Measurements from ENCODE around the gene PIH1D1. TPM values are rescaled to one million over a fixed set of nuclear protein-coding genes. Genes with fewer than 3 reads are reported as not detected.

Gene PIH1D1
- total RNA-seq, 2 experiments from 2014 or later: 145 to 151 TPM

DNA sequence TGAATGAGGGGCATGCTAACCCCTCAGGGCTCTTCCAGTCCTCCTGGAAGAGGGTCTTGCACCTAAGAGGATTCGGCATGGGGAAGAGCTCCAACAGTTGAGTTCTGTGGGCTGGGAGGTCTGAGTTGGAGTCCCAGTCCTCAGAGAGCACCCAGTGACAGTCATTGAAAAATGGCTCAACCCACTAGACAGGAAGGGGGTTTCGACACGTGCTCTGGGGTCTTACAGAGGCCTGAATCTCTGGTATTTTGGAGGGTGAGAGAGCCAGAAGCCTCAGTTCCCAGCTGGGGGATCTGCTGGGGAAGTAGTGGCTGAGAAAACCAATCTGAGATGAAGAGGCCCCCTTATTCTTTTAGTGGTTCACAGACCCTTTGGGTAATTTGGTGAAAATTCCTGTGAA, 37.4 kb downstream of the PIH1D1 start:
- H3K4me1 Mint-ChIP-seq (ENCODE audit: low read depth): peaks cover 40% of the 10 kb centered on the region
- Histone ChIP-seq H3K27me3 (ENCODE audit: control insufficient read depth in 1 of 2, insufficient read depth in 2 of 2, low read length in 2 of 2) (peaks cover 7 to 14% of the 10 kb centered on the region in 2 experiments), H3K27ac (ENCODE audit: low read depth in 1 of 2, low read length in 2 of 2) (no peak overlapping the region), H3K4me1 (ENCODE audit: insufficient read depth, low read length) (peaks cover 35% of the 10 kb centered on the region), H3K36me3 (ENCODE audit: insufficient read depth, low read length) (no peaks in the 10 kb centered on the region), H3K4me3 (ENCODE audit: low read length) (no peak overlapping the region), H3K9me3 (ENCODE audit: control insufficient read depth in 1 of 2, insufficient read depth in 1 of 2, low read length in 2 of 2) (no peaks in the 10 kb centered on the region)
- TF ChIP-seq, protein P1, sequence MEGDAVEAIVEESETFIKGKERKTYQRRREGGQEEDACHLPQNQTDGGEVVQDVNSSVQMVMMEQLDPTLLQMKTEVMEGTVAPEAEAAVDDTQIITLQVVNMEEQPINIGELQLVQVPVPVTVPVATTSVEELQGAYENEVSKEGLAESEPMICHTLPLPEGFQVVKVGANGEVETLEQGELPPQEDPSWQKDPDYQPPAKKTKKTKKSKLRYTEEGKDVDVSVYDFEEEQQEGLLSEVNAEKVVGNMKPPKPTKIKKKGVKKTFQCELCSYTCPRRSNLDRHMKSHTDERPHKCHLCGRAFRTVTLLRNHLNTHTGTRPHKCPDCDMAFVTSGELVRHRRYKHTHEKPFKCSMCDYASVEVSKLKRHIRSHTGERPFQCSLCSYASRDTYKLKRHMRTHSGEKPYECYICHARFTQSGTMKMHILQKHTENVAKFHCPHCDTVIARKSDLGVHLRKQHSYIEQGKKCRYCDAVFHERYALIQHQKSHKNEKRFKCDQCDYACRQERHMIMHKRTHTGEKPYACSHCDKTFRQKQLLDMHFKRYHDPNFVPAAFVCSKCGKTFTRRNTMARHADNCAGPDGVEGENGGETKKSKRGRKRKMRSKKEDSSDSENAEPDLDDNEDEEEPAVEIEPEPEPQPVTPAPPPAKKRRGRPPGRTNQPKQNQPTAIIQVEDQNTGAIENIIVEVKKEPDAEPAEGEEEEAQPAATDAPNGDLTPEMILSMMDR (IDR thresholded peaks at IDR 0.05): no peak
- no peak overlapping the region for H3K27ac Mint-ChIP-seq
- ChIA-PET POLR2A (interaction anchor here (1.1 kb wide), 1 partner anchor 29 kb away, joined by 3 read pairs; no protein-coding TSS in a partner anchor), CTCF (no interaction called here)
- ATAC-seq (ENCODE audit: poor library complexity) (no peak), DNase-seq (no peak)
- H3K27me3 Mint-ChIP-seq: peaks cover 13% of the 10 kb centered on the region
- H3K4me3 Mint-ChIP-seq: no peak overlapping the region
- H3K36me3 Mint-ChIP-seq (ENCODE audit: low read depth): no peaks in the 10 kb centered on the region
- intact Hi-C loops (cut with DNase I, micrococcal nuclease): no loop called here
- H3K9me3 Mint-ChIP-seq: no peaks in the 10 kb centered on the region

GRCh38 chr19:49413348-49413747, 38.3 kb downstream of the PIH1D1 start:
- Mint-ChIP-seq H3K9me3 (no peaks in the 10 kb centered on the region), H3K4me1 (ENCODE audit: low read depth) (peaks cover 49% of the 10 kb centered on the region), H3K36me3 (ENCODE audit: low read depth) (no peaks in the 10 kb centered on the region), H3K27ac (no peak overlapping the region), H3K27me3 (peaks cover 5% of the 10 kb centered on the region), H3K4me3 (no peak overlapping the region)
- intact Hi-C loops (cut with DNase I, micrococcal nuclease): no loop called here
- Histone ChIP-seq H3K27me3 (ENCODE audit: control insufficient read depth in 1 of 2, insufficient read depth in 2 of 2, low read length in 2 of 2) (peaks cover 3 to 6% of the 10 kb centered on the region in 2 experiments), H3K4me1 (ENCODE audit: insufficient read depth, low read length) (peaks cover 44% of the 10 kb centered on the region), H3K36me3 (ENCODE audit: insufficient read depth, low read length) (no peaks in the 10 kb centered on the region), H3K4me3 (ENCODE audit: low read length) (no peak overlapping the region), H3K9me3 (ENCODE audit: control insufficient read depth in 1 of 2, insufficient read depth in 1 of 2, low read length in 2 of 2) (no peaks in the 10 kb centered on the region), H3K27ac (ENCODE audit: low read depth in 1 of 2, low read length in 2 of 2) (no peak overlapping the region)
- ChIA-PET CTCF (no interaction called here), POLR2A (interaction anchor here (0.7 to 1.1 kb wide), 3 partner anchors 25 to 40 kb away, joined by 3 read pairs; partner anchors contain the start of gene KASH5)
- TF ChIP-seq, protein P1 (IDR thresholded peaks at IDR 0.05): no peak
- no peak for DNase-seq
- ATAC-seq (ENCODE audit: poor library complexity): no peak

- TF ChIP-seq, protein P1 (IDR thresholded peaks at IDR 0.05): no peak
- ATAC-seq (ENCODE audit: poor library complexity) (no peak), DNase-seq (no peak)
- Mint-ChIP-seq H3K27ac (peak overlapping the region; percentile 82), H3K4me1 (ENCODE audit: low read depth) (peaks cover 60% of the 10 kb centered on the region), H3K4me3 (no peak overlapping the region), H3K36me3 (ENCODE audit: low read depth) (no peaks in the 10 kb centered on the region), H3K27me3 (no peaks in the 10 kb centered on the region), H3K9me3 (no peaks in the 10 kb centered on the region)
- POLR2A ChIA-PET: interaction anchor here (3.9 kb wide), 1 partner anchor 8 kb away, joined by 20 read pairs; no protein-coding TSS in a partner anchor
- Histone ChIP-seq H3K4me1 (ENCODE audit: insufficient read depth, low read length) (peaks cover 60% of the 10 kb centered on the region), H3K27me3 (ENCODE audit: control insufficient read depth in 1 of 2, insufficient read depth in 2 of 2, low read length in 2 of 2) (peaks cover 0 to 3% of the 10 kb centered on the region in 2 experiments), H3K27ac (ENCODE audit: low read depth in 1 of 2, low read length in 2 of 2) (no peak overlapping the region), H3K4me3 (ENCODE audit: low read length) (no peak overlapping the region), H3K9me3 (ENCODE audit: control insufficient read depth in 1 of 2, insufficient read depth in 1 of 2, low read length in 2 of 2) (no peaks in the 10 kb centered on the region), H3K36me3 (ENCODE audit: insufficient read depth, low read length) (no peaks in the 10 kb centered on the region)
- intact Hi-C loops (cut with DNase I, micrococcal nuclease): no loop called here
- CTCF ChIA-PET: interaction anchor here (0.9 kb wide), 1 partner anchor 32 kb away, joined by 3 read pairs; no protein-coding TSS in a partner anchor
Observed at GRCh38 chr19:49411681-49412326, 39.8 kb downstream of the PIH1D1 start.

Data from CD4-positive, alpha-beta T cell (primary cell).